Keratinocyte (primary cell): ENCODE measurements around the gene SIDT1.

Source experiments
- CTCF ChIP-seq, 3 experiments: IDR thresholded peaks in 1 of 3; conservative IDR thresholded peaks in 1 of 3; optimal IDR thresholded peaks in 1 of 3; 2 replicates in 2 of 3; 3 replicates in 1 of 3; pipeline versions ENCODE3 to v1.5.1; 2011; ENCODE audit warnings: low read length in 3 of 3, mild to moderate bottlenecking in 3 of 3, moderate library complexity in 2 of 3, control low read depth in 1 of 3, inconsistent platforms in 1 of 3; ENCODE audit not compliant: insufficient read depth in 2 of 3; ENCODE audit errors: extremely low read depth in 1 of 3
- EZH2 ChIP-seq: IDR thresholded peaks from one replicate; pipeline ENCODE4 v1.6.1; 2012; ENCODE audit warnings: inconsistent platforms, mild to moderate bottlenecking, low read length, moderate library complexity

DNA sequence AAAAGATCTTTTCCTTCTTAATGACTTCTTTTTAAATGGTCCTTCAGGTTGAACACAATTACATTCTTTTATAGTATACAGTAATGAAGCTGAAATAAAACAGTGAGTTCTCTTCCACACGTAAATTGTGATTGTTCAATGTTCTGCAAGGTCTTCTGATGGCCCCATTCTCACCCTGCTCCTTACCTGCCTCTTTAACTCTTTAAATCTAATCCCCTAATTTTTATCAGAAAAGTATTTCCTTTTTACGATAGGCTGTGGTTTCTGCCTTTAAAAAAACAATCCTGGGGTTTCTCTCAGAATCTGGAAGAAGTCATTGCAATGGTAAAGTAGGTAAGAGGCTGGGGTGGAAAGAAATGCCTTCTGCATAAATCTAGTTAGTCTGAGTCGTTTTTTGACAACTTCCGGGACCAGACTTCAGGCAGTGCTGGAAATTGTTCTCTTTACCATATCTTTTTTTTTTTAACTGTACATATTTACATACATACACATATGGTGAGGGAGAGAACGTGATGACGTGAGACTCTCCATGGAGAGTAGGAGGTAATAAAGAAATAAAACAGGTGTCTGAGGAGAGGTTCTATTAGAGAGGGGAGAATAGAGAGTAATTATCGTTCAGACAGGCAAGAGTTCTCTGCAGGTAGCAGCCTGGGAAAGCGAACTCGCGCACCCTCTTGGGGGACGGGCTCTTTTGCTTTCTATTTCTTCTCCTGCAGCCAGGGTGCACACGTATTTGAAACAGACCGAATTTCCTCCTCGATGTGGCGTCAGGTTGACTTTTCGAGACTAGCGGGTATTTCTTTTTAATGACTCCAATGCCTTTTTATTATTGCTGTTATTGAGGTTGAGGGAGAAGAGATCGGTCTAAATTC is at the start of gene SIDT1:
- TF ChIP-seq CTCF (optimal IDR thresholded peaks at IDR 0.05 in 1 of 3, IDR thresholded peaks at IDR 0.05 in 1 of 3, conservative IDR thresholded peaks at IDR 0.05 in 1 of 3; ENCODE audit: extremely low read depth in 1 of 3, insufficient read depth in 2 of 3, low read length in 3 of 3) (no peak), EZH2 (peak; percentile 44)
